Hematopoietic multipotent progenitor cell treated with erythropoietin and hydrocortisone succinate and interleukin-3 and kit ligand, for 17 days (in vitro differentiated cells): ENCODE results near the gene RBM20.
A peak's percentile ranks its signal among the peaks of the same experiment; 100 is the strongest.

Source experiments
- DNase-seq: peaks from one replicate; pipeline ENCODE4 v3.0.0-alpha.2; 2015; ENCODE audit warnings: low spot score

The RBM20 gene

GRCh38 chr10:110812583-110812982 lies 168.4 kb downstream of the RBM20 start:
- no peak for DNase-seq

DNA sequence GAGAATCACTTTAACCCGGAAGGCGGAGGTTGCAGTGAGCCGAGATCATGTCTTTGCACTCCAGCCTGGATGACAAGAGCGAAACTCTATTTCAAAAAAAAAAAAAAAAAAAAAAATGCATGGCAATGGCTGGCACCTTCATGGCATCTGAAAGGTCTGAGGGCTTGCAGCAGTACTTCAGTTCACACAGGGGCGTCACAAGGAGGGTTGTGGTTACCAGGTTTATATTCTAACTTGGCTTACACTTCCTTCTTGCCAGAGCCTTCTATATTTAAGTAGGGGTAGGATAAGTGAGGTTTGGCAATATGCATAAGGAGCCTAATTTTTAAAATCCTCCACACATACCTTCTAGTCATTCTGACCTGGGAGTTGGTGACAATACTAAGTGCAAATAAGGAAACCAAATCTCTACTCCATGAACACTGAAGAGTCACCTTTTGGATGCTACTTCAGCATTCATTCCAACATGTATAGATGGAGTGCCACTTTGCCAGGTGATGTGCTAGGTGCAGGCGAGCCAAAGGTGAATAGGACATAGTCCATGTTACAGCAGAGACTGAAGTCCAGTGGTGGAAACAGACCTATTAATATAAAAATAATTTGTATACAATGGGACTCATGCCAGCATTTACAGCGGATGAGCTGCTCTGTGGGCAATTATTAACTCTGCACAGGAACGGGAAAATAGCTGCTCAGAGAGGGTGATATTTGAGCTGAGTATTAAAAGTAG lies 169.8 kb downstream of the RBM20 start:
- no peak for DNase-seq

DNA sequence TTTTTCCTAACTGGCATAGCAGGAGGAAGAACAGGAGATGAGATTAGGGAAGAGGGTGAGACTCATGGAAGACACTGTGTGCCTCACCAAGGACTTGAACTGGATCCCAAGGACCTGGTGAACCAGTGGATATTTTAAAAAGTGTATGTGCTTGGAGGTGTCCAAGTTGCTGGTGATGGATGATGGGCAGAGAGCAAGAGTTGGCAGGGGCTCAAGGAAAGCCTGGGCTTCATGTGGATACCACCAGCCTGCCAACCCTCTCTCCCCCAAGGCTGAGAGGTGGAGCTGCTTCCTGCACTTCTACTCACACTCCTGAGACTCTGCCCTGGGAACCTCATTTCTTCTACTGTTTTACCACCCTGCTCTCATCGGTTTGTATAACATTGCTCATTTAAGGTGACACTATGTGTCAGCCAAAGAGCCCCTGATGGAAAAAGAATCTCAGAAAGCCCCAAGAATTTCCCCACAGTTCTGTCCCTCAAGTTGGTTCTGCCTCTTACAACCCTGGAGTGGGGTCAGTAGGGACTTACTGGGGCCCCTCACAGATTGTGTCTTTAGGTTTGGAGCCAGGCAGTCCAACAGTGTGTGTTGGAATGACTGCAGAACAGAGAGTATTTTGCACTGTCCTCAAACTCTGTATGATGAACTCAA lies 171.3 kb downstream of the RBM20 start:
- DNase-seq, result no peak

GRCh38 chr10:110817614-110818013 lies 173.5 kb downstream of the RBM20 start:
- DNase-seq, result no peak

DNA sequence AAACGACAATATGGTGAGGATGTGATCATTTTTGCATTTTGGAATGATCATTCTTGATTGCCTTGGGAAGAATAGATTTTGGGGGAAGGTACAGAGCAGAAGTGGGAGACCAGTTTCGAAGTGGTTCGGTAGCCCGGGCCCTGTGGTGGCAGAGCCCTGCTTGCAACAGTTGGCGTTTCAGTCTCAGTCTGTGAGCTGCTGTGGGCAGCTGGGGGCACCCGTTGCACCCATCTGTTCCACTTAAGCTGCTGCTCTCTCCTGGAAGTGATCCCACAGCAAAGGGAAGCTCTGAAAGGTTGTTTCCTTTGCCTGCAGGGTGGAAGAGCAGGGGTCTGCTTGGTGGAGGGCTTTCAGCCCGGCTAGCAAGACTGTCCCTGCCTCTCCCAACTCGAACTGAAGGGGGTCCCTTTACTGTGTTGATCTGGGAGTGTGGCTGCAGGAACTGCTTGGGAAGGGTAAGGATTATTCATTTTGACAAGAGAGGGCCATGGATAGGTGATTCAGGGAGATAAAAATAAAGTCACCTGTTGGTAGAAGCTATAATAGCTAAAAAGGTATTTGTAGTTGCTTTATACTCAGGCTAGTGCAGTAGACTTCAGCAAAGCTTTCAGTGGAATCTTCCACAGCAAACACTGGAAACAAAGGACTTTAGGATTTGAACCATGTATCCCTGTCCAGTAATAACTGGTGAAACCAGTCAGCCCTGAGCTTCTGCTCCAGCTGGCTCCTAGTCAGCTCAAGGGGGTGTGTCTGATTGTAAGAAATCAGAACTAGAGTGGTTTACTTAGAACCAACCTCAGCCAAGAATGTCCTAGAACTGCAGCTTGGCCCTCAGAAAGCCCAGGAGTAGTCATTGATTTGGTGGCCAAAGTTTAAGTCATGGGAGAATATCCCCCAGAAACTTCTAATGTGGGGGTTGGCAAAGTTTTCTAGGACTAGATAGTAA lies 174.4 kb downstream of the RBM20 start:
- DNase-seq, result no peak

- no peak for DNase-seq
Observed at GRCh38 chr10:110820321-110820814, 176.2 kb downstream of the RBM20 start.

GRCh38 chr10:110821508-110821907 lies 177.4 kb downstream of the RBM20 start:
- DNase-seq, result no peak

- DNase-seq, result no peak
Observed at GRCh38 chr10:110822035-110822711, 178.0 kb downstream of the RBM20 start.

- no peak for DNase-seq
Observed at GRCh38 chr10:110822712-110823311, 178.7 kb downstream of the RBM20 start.

- DNase-seq, result no peak
Observed at GRCh38 chr10:110824152-110824441, 180.0 kb downstream of the RBM20 start.

- no peak for DNase-seq
Observed at GRCh38 chr10:110824660-110825059, 180.5 kb downstream of the RBM20 start.

DNA sequence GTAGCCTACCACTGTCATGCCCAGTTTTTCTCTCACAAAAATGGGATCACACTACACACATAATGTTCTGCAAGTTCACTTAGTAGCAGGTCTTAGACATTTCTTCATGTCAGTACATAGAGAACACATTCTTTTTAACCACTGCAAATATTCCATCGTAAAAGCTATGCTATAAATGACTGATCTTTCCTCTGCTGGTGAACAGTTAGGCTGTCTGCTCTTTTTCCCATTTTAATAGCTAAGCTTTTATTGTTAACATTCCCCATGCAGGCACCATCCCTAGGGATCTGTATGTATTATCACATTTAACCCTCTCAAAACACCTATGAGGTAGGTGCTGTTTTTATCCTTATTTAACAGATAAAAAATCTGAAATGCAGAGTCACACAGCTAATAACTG lies 181.4 kb downstream of the RBM20 start:
- no peak for DNase-seq

DNA sequence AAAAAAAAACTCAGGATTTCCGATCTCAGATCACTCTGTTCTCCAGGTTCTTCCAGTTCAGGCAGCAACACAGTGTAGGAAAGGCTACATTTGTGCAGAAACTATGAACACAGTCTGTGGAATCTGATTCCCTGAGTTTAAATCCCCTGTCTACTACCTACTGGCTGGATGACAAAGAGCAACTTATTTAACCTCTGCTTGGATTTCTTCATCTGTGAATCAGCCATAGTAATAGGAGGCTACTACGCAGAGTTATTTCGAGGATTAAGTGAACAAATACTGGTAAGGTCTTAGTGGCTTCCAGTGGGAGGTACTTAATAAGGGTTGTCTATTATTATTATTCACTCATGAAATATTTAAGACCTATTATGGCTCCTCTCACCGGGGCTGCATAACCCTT lies 183.3 kb downstream of the RBM20 start:
- no peak for DNase-seq

DNA sequence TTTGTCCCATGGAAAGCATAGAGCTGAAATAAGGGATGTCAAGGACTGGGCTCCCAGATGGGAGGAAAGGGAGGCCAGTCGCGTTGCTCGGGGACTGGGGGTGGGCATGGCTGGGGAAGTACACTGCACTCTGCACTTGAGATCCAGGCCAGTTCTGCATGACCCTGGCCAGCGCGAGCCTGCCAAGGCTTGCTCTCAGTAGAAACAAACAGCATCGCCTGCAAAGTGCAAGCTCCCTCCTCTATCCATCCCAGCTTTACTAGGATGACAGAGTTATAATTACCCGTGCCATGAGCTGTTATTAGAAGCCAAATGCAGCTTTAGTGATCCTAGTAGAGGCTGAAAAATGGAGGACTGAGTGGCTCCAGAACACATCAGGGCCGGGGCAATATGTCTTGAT lies 183.7 kb downstream of the RBM20 start:
- DNase-seq, result no peak

GRCh38 chr10:110828525-110828924 lies 184.4 kb downstream of the RBM20 start:
- DNase-seq, result no peak

- no peak for DNase-seq
Observed at GRCh38 chr10:110829721-110830410, 185.7 kb downstream of the RBM20 start.

GRCh38 chr10:110833234-110833940 lies 189.3 kb downstream of the RBM20 start:
- DNase-seq, result no peak

DNA sequence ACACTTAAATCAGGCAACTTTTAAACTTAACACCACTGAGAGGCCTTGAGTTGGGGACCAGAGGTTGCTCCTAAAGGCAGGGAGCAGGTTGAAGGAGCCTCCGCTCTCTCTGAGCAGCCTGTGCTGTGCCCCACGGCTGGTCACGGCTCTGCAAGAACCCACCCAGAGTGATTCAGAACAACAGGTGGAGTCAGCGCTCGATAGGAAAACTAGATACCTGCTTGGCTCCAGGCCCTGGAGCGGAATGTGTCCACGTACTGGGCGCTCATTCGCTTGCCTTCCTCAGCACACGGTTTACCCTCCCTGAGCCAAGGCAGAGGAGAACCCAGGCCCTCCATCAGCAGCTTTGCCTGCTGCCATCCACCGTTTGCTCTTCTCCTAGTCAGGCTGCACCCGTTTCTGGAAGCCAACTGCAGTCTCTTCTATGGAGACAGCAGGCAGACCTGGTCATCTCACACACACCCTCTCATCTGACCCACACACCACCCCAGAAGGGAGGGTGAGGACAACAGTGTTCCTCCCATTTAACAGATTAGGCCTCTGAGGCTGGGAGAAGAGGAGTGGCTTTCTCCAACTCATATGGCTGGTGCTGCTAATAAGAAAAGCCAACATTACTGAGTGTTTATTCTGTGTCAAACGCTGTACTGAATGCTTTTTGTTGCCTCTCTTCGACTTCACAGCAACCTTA lies 189.9 kb downstream of the RBM20 start:
- DNase-seq, result no peak

- peak; percentile 29 for DNase-seq
Observed at GRCh38 chr10:110834629-110835301, 190.6 kb downstream of the RBM20 start.
